Measurements from ENCODE around the gene ATOSA. TPM values are rescaled to one million over a fixed set of nuclear protein-coding genes. Genes with fewer than 3 reads are reported as not detected.
A peak's percentile ranks its signal among the peaks of the same experiment; 100 is the strongest.

The ATOSA gene
- total and polyA plus RNA-seq, 4 donors: 12.8 to 77.8 (median 26.1) TPM

- 52% methylated on average over 1 of the region's 1 CpG for WGBS
- no peak overlapping the region for H3K4me3 ChIP-seq (ENCODE audit: low read depth in 1 of 3, low read length in 3 of 3)
- no peaks in the 10 kb centered on the region for H3K27me3 ChIP-seq (ENCODE audit: control insufficient read depth in 4 of 4, insufficient read depth in 4 of 4, low read length in 3 of 4)
- no peak for TF ChIP-seq JUND (IDR thresholded peaks at IDR 0.05)
- TF ChIP-seq TAF1 (conservative IDR thresholded peaks at IDR 0.05): no peak
- no peak for TF ChIP-seq NR2F2 (IDR thresholded peaks at IDR 0.05)
- no peak for TF ChIP-seq GABPA (IDR thresholded peaks at IDR 0.05 in 1 of 2, conservative IDR thresholded peaks at IDR 0.05 in 1 of 2)
- TF ChIP-seq HNF4G (IDR thresholded peaks at IDR 0.05): no peak
- no peak for TF ChIP-seq EGR1 (IDR thresholded peaks at IDR 0.05; ENCODE audit: low read depth in 2 of 2)
- no peak for TF ChIP-seq FOXA1 (IDR thresholded peaks at IDR 0.05)
- TF ChIP-seq RAD21 (IDR thresholded peaks at IDR 0.05): no peak
- TF ChIP-seq RXRA (IDR thresholded peaks at IDR 0.05): no peak
- no peak for TF ChIP-seq YY1 (IDR thresholded peaks at IDR 0.05)
- TF ChIP-seq REST (IDR thresholded peaks at IDR 0.05): no peak
- TF ChIP-seq HNF4A (conservative IDR thresholded peaks at IDR 0.05): no peak
- no peaks in the 10 kb centered on the region for H3K36me3 ChIP-seq (ENCODE audit: control insufficient read depth in 4 of 4, insufficient read depth in 3 of 4, low read depth in 1 of 4, low read length in 3 of 4)
- H3K9me3 ChIP-seq (ENCODE audit: control insufficient read depth in 4 of 4, low read length in 3 of 4): no peaks in the 10 kb centered on the region
- no peak overlapping the region for H3K27ac ChIP-seq (ENCODE audit: low read depth in 1 of 2, low read length in 2 of 2)
- DNase-seq (ENCODE audit: low spot score): no peak
- H3K9ac ChIP-seq (ENCODE audit: low read depth in 1 of 2, low read length in 2 of 2): no peak overlapping the region
- peaks cover 3 to 37% (median 15%) of the 10 kb centered on the region in 4 donors for H3K4me1 ChIP-seq (ENCODE audit: control insufficient read depth in 4 of 4, insufficient read depth in 4 of 4, low read length in 3 of 4)
Observed at GRCh38 chr15:52706091-52706490, 26.9 kb upstream of the ATOSA start.

DNA sequence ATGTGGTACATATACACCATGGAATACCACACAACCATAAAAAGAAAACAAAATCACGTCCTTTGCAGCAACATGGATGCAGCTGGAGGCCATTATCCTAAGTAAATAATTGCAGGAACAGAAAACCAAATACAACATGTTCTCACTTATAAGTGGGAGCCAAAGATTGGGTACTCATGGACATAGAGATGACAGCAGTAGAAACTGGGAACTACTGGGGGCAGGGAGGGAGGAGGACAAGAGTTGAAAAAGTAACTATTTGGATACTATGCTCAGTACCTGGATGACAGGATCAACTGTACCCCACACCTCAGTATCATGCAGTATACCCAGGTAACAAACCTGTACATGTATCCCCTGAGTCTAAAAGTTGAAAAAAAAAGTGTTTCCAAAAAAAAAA is 23.2 kb upstream of the ATOSA start:
- H3K9ac ChIP-seq (ENCODE audit: low read depth in 1 of 2, low read length in 2 of 2): no peak overlapping the region
- no peaks in the 10 kb centered on the region for H3K36me3 ChIP-seq (ENCODE audit: control insufficient read depth in 4 of 4, insufficient read depth in 3 of 4, low read depth in 1 of 4, low read length in 3 of 4)
- peaks cover 0 to 17% (median 7%) of the 10 kb centered on the region in 4 donors for H3K4me1 ChIP-seq (ENCODE audit: control insufficient read depth in 4 of 4, insufficient read depth in 4 of 4, low read length in 3 of 4)
- H3K4me3 ChIP-seq (ENCODE audit: low read depth in 1 of 3, low read length in 3 of 3): no peak overlapping the region
- whole genome bisulfite sequencing: 32% methylated on average over 1 of the region's 1 CpG
- no peaks in the 10 kb centered on the region for H3K9me3 ChIP-seq (ENCODE audit: control insufficient read depth in 4 of 4, low read length in 3 of 4)
- H3K27ac ChIP-seq (ENCODE audit: low read depth in 1 of 2, low read length in 2 of 2): no peak overlapping the region
- no peak for TF ChIP-seq FOXA1 (IDR thresholded peaks at IDR 0.05)
- no peak for TF ChIP-seq JUND (IDR thresholded peaks at IDR 0.05)
- TF ChIP-seq YY1 (IDR thresholded peaks at IDR 0.05): peak; percentile 53
- TF ChIP-seq GABPA (IDR thresholded peaks at IDR 0.05 in 1 of 2, conservative IDR thresholded peaks at IDR 0.05 in 1 of 2): no peak
- no peak for TF ChIP-seq SP1 (IDR thresholded peaks at IDR 0.05)
- TF ChIP-seq, protein P1, sequence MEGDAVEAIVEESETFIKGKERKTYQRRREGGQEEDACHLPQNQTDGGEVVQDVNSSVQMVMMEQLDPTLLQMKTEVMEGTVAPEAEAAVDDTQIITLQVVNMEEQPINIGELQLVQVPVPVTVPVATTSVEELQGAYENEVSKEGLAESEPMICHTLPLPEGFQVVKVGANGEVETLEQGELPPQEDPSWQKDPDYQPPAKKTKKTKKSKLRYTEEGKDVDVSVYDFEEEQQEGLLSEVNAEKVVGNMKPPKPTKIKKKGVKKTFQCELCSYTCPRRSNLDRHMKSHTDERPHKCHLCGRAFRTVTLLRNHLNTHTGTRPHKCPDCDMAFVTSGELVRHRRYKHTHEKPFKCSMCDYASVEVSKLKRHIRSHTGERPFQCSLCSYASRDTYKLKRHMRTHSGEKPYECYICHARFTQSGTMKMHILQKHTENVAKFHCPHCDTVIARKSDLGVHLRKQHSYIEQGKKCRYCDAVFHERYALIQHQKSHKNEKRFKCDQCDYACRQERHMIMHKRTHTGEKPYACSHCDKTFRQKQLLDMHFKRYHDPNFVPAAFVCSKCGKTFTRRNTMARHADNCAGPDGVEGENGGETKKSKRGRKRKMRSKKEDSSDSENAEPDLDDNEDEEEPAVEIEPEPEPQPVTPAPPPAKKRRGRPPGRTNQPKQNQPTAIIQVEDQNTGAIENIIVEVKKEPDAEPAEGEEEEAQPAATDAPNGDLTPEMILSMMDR (IDR thresholded peaks at IDR 0.05; ENCODE audit: low read depth, low read length, missing input control): no peak
- peak; percentile 9 for TF ChIP-seq FOXA2 (IDR thresholded peaks at IDR 0.05)
- TF ChIP-seq RAD21 (IDR thresholded peaks at IDR 0.05): no peak
- no peak for TF ChIP-seq REST (IDR thresholded peaks at IDR 0.05)
- TF ChIP-seq EGR1 (IDR thresholded peaks at IDR 0.05; ENCODE audit: low read depth in 2 of 2): no peak
- no peak for TF ChIP-seq NR2F2 (IDR thresholded peaks at IDR 0.05)
- TF ChIP-seq, protein P2, sequence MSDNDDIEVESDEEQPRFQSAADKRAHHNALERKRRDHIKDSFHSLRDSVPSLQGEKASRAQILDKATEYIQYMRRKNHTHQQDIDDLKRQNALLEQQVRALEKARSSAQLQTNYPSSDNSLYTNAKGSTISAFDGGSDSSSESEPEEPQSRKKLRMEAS (IDR thresholded peaks at IDR 0.05): no peak
- no peak for TF ChIP-seq RXRA (IDR thresholded peaks at IDR 0.05)
- TF ChIP-seq HNF4A (conservative IDR thresholded peaks at IDR 0.05): no peak
- no peaks in the 10 kb centered on the region for H3K27me3 ChIP-seq (ENCODE audit: control insufficient read depth in 4 of 4, insufficient read depth in 4 of 4, low read length in 3 of 4)
- no peak for DNase-seq (ENCODE audit: low spot score)

Data from liver (tissue), 9 donors.